Left cardiac atrium (tissue), 4 donors: Measurements from ENCODE around the gene DNAJC16. TPM values are rescaled to one million over a fixed set of nuclear protein-coding genes. Genes with fewer than 3 reads are reported as not detected.
A peak's percentile ranks its signal among the peaks of the same experiment; 100 is the strongest.
"Not testable (repeated sequence)": the region's sequence is repeated elsewhere in the genome, so short reads cannot be mapped to it uniquely, and the experiment has no call there.

Source experiments
- ATAC-seq, 2 donors: fragments of 200-7000 bp; cut with Tn5 transposase; one replicate each; pipeline ENCODE4 v1.9.1; 2020; ENCODE audit warnings: mild to moderate bottlenecking in 2 of 2, moderate library complexity in 2 of 2
- DNase-seq: peaks from one replicate; pipeline ENCODE4 v3.0.0-alpha.2; 2020
- intact Hi-C, 2 donors: fragments of 100-400 bp; cut with DNase I; formaldehyde crosslinking; loops; one replicate each; pipeline versions ENCODE4 v1.14.1 to v1.15.1; 2022 to 2023
- long read RNA-seq: library from polyadenylated mRNA; unstranded; transcript quantifications from one replicate; pipeline ENCODE4 v2.0.0, GENCODE V29; 2021
- total RNA-seq, 2 donors: library from RNA; stranded (reverse); fragmentation: NEBNext Ultra II Directional; extraction: Animal tissue kit (Norgen Biotek cat#: 25700); gene quantifications; one replicate each; pipeline ENCODE4 v1.2.1, GENCODE V29; 2021
- donor health status: DM: no; HTN: yes; CAD: no.
- donor health status: DM: no; HTN: yes; CAD: no; lungs with severe emphysema.
- donor health status: DM: yes; HTN: yes; CAD: no.
- donor health status: Dilated cardiomyopathy.

DNAJC16 gene
- 10 to 100 TPM; 17.1 to 17.7 TPM for total RNA-seq
- long read RNA-seq, full-length matches to known transcripts, result 4 of 7 reads
- long read RNA-seq, partial matches to known transcripts, result 2 of 7 reads
- long read RNA-seq, other reads (novel, unspliced or antisense), result 1 of 7 reads

DNA sequence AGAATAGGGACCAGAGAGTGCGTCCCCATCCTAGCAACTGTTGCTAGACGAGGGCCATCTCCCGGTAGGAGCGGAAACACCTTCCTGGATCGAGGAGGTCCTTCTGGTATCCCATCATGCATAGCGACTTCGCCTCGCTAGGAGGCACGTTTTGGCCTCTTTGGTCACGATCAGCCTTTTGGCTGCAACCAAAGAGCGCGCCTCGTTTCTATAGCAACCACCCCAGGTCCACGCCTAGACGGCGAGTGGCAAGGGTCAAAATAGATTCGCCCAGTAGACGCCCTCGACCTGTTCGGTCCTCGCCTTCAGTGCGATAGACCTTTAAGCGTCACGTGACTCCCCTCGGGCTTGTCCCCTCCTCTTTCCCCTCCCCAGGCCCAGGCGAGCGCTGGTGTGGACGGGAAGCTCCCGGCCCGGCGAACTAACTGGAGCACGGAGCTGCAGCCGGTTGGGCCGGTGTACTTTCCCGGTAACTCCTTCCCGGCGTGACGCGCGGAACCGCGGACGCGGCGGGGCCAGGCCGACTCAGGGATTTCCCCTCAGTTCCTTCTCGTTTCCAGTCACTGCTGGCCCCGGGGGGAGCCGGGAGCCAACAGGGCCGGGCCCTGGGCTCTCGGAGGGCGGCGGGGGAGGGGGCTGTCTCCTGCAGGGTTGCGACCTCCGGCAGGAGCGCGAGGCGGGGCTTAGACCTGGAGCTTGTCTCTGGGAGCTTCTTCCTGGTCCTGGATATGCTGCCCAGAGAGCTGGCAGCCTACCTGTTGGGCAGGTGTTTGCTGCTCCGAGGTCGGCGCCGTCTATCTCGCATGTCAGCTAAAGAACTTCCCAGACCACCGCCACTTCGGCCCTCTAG, at the start of gene DNAJC16:
Gene DNAJC16, plus strand, starts transcription at position 359 of the 850 bp plus-strand sequence. CDS start 2,258 bp downstream, outside the sequence.
- peak; percentile 99 for DNase-seq
- ATAC-seq, result peak; percentile 64 to 68
- intact Hi-C loops, result no loop called here

- ATAC-seq (no peak), DNase-seq (no peak)
- intact Hi-C loops, result no loop called here
These were observed 49.7 kb upstream of the DNAJC16 start for GRCh38 chr1:15476927-15477326.

DNA sequence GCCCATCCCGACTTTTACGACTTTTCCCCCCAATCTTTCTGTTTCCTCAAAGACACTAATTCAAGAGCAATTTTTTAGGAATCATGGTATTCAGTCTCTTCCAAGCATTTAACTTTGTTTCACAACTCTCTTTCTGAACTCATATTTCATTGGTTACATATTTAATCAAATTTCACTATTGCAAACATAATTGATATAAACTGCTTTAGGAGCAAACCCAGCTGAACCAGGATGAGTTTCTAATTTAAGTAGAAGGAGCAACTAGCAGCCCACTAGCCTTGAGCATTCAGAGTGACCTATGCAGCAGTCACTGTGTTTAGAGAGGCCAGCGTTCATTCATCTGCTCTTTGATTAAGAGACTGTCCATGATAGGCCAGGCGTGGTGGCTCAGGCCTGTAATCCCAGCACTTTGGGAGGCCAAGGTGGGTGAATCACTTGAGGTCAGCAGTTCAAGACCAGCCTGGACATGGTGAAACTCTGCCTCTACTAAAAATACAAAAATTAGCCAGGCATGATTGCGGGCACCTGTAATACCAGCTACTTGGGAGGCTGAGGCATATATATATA, 48.9 kb upstream of the DNAJC16 start:
- ATAC-seq, result no peak

DNA sequence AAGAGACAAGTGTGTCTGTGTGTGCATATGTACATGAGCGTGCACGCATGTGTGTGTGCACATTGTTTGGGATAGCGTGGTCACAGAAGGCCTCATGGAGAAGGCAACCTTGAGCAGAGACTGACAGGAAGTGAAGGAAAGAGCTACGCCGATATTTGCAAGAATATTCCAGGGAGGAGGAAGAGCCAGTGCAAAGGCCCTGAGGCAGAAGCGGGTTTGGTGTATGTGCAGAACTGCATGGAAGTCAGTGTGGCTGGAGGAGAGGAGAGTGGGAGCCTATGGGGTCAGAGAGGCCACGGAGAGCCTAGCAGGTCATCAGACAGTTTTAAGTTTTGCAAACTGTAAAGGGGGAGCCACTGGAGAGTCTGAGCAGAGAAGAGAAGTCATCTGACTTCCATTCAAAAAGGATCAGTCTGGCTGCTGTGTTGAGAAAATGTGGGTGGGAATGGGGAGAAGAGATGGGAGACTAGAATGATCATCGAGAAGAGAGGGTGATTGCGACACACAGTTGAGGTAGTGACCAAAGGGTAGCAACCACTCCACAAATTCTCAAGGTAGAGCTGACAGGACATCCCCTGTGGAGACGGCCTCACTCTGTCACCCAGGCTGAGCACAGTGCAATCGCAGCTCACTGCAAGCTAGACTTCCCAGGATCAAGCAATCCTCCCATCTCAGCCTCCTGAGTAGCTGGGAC, 46.8 kb upstream of the DNAJC16 start:
- ATAC-seq (no peak), DNase-seq (no peak)
- intact Hi-C loops, result no loop called here

More for the DNA sequence above, 48.9 kb upstream of the DNAJC16 start:
- no peak for DNase-seq
- intact Hi-C loops, result no loop called here

GRCh38 chr1:15482455-15482854, 44.2 kb upstream of the DNAJC16 start:
- DNase-seq, intact Hi-C loops, ATAC-seq: not testable (repeated sequence)

GRCh38 chr1:15482983-15483543, 43.6 kb upstream of the DNAJC16 start:
- ATAC-seq, intact Hi-C loops, DNase-seq: not testable (repeated sequence)

- DNase-seq (no peak), ATAC-seq (no peak)
- intact Hi-C loops, result no loop called here
These were observed 42.7 kb upstream of the DNAJC16 start for GRCh38 chr1:15483971-15484370.

DNA sequence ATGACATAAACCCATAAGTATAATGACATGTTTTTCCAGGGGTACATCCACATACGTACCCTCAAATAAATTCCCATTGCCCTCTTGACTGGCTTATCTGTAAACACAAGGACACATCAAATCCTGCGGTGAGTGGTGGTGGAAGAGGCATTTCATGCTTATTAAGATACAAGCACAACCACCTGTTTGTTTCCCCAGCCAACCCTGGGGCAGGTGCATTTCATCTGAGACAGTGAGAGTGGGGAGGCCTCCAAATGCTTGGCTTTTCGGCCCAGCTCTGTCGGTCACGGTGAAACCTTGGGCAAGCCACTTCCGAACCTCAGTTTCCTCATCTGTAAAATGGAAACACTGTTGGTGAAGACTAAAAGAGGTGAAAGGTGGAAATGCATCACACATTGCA, 42.2 kb upstream of the DNAJC16 start:
- DNase-seq, intact Hi-C loops, ATAC-seq: not testable (repeated sequence)

DNA sequence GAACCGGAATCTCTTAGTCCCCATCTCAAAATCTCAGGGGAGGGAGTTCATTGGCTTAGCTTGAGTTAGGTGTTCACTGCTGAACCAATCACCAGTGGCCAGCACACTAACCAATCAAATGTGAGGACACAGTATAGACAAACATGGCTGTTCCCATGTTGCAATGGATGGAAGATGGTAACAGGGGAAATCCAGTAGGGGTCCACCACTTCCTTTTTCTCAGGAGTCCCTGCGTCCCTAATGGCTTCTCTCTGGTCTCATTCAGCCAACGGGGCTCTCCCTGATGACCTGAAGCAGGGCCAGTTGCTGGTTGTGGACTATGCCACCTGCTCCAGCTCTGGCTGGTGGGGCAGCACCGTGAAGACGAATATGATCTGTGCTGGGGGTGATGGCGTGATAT, 41.0 kb upstream of the DNAJC16 start:
- ATAC-seq, result no peak
- intact Hi-C loops, result no loop called here
- DNase-seq, result no peak

- intact Hi-C loops, ATAC-seq: not testable (repeated sequence)
These were observed 39.6 kb upstream of the DNAJC16 start for GRCh38 chr1:15486844-15487610.

DNA sequence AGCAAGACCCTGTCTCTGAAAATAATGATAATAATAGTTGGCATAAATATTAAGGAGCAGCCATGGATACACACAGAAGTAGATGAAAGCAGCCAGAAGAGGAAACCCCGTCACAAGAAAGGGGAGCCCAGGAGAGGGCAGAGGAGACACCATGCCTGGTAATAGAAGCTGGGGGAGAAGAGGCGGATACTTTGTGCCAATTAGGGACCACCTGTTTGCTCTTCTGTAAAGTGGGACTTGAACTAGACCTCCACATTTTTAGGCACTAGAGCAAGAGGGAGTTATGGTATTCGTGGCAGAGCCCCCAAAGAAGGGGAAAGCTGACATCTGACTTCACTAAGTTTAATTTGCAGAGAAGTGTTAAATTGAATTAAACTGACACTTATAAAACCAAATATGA, 38.3 kb upstream of the DNAJC16 start:
- intact Hi-C loops, result no loop called here
- no peak for ATAC-seq
- no peak for DNase-seq

More at GRCh38 chr1:15486844-15487610, 39.6 kb upstream of the DNAJC16 start:
- DNase-seq, result not testable (repeated sequence)

- peak; percentile 20 to 21 for ATAC-seq
These were observed 37.5 kb upstream of the DNAJC16 start for GRCh38 chr1:15489052-15489736.

GRCh38 chr1:15491010-15491409, 35.6 kb upstream of the DNAJC16 start:
- DNase-seq, intact Hi-C loops, ATAC-seq: not testable (repeated sequence)

More at GRCh38 chr1:15489052-15489736, 37.5 kb upstream of the DNAJC16 start:
- intact Hi-C loops, result no loop called here
- DNase-seq, result no peak

DNA sequence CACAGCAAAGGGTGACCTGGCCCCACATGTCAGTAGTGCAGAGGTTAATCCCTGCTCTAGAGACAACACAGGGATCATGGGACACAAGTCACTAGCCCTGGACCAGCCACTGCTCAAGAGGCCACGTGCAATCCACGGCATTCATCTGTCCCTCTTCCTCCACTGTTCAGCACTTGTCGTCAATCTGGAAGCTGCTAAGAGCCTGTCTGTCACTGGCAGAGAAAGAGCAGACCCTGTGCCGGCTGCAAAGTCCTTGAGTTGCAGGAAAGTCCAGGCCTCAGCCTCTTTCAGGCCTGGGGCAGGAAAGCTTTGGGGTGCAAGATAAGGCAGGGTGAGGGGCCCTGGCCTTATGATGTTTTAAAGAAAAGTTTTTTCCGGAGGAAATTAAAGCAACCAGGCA, 34.1 kb upstream of the DNAJC16 start:
- ATAC-seq, result peak; percentile 73 to 86

DNA sequence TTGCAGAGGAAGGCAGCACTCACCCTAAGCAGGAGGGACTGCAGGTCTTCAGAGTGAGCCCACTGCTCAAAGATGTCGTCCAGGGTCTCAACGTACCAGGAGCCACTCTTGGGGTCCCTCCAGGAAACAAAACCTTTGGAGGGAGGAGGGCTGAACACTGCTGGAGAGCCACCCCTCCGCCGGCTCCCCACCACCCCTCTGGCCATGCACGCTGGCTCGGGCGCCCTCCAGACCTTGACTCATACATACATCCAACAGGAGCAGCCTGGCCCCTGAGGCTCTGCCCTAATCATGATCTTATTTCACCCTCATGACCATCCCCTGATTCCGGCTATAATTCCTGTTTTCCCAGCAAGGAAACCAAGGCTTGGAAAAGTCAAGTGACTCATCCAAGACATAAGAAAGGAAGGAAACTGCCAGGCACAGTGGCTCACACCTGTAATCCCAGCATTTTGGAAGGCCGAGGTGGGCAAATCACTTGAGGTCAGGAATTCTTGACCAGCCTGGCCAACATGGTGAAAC, 32.7 kb upstream of the DNAJC16 start:
- no peak for DNase-seq
- no peak for ATAC-seq
- intact Hi-C loops, result no loop called here

More for the DNA sequence above, 34.1 kb upstream of the DNAJC16 start:
- DNase-seq, result peak; percentile 36
- intact Hi-C loops, result no loop called here

DNA sequence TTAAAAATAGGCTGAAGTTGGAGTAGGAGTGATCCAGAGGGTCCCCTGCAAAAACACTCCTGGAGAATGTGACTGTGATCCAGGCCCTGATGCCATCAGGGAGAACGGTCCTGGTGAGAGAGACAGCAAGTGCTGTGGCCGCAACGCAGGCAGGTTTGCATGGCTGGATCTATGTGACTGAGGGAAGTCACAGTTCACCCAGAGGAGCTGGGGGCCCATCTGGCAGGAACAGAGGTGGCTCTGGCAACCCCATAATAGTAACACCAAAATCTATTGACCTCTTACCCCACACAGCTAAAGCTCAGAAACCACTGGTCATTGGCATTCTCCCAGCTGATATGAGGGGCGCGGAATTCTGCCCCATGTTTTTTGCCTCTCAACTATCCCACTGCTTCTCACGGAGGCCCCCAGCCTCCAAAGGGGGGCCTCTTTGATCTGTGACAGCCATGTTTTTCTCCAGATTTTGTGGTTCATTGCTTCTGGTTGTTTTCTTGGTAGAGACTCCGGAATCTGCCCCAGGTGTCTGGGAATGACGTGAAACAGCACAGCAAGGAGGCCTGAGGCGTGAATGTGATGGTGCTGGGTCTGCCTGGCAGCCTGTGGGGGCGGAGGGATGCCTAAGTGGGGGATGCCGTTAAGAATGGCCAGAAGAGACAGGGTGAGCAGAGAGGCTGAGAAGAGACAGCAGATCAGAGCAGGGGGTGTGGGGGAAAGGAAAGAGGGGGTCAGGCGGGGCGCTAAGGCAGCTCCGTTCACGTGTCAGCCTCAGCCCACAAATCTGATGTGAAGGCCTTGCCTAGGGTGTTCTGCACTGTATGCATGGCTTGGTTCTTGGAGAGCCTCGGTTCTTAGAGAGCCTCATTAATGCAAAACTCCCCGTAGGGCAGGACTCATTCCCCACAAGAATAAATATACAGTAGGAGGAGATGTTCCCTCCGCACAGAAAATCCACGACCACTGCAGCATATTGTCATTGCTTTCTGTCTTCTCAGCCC, 26.2 kb upstream of the DNAJC16 start:
- ATAC-seq, result peak; percentile 10 to 85
- intact Hi-C loops, result loop anchor here in 1 of 2 donors (10.0 kb wide), 1 partner anchor 176 kb away; no protein-coding TSS in a partner anchor
- no peak for DNase-seq
